OCI-LY1 (cell line): ENCODE data around the gene MFNG.

Source experiments
- CTCF ChIP-seq: fragments of 200-600 bp; sonication (generic), shearing (Covaris generic); IDR thresholded peaks from 2 replicates; pipeline ENCODE4 v1.5.1; 2017; ENCODE audit warnings: mild to moderate bottlenecking, antibody characterized with exemption, low read length, moderate library complexity, mixed read lengths
- EZH2 ChIP-seq: fragments of 200-600 bp; sonication (generic), shearing (Covaris generic); IDR thresholded peaks from 2 replicates; pipeline ENCODE4 v1.8.0; 2017; ENCODE audit warnings: borderline replicate concordance, mixed run types, mild to moderate bottlenecking, antibody characterized with exemption, low read length, moderate library complexity, mixed read lengths

GRCh38 chr22:37467391-37467955, 18.7 kb downstream of the MFNG start:
- TF ChIP-seq CTCF, result no peak
- no peak for TF ChIP-seq EZH2
